GM21619 (cell line): ENCODE results near the gene CIDEA.
A peak's percentile ranks its signal among the peaks of the same experiment; 100 is the strongest.
"Not testable (repeated sequence)": the region's sequence is repeated elsewhere in the genome, so short reads cannot be mapped to it uniquely, and the experiment has no call there.

ENCODE experiments used
- ATAC-seq: cut with Tn5 transposase; IDR thresholded peaks from one replicate; pipeline ENCODE4 v1.9.1; 2021; ENCODE audit not compliant: unreplicated experiment

CIDEA gene, protein sequence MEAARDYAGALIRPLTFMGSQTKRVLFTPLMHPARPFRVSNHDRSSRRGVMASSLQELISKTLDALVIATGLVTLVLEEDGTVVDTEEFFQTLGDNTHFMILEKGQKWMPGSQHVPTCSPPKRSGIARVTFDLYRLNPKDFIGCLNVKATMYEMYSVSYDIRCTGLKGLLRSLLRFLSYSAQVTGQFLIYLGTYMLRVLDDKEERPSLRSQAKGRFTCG

DNA sequence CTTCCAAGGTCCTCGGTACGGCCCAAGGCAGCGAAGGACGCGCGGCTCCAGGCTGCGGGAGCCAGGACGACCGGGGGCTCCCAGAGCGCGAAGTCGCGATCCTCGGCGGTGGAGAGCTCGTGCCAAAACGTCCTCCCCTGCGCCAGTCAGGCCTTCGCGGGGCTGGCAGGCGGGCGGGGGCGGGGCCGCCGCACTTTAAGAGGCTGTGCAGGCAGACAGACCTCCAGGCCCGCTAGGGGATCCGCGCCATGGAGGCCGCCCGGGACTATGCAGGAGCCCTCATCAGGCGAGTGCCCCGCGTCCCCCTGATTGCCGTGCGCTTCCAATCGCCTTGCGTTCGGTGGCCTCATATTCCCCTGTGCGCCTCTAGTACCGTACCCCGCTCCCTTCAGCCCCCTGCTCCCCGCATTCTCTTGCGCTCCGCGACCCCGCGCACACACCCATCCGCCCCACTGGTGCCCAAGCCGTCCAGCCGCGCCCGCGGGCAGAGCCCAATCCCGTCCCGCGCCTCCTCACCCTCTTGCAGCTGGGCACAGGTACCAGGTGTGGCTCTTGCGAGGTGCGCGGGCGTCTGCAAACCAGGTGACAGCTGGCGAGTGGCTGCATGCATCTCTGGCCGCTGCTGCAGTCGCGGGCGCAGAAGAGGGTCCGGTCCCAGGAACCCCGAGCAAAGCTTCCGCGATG is at the start of gene CIDEA:
CIDEA (plus strand) TSS at position 226 of the 684 bp plus-strand sequence; CDS start at position 249, 23 bp downstream.
- ATAC-seq = no peak

GRCh38 chr18:12208296-12209153 is 45.6 kb upstream of the CIDEA start:
- not testable (repeated sequence) for ATAC-seq

- ATAC-seq = not testable (repeated sequence)
Measured at GRCh38 chr18:12212308-12212707, 41.9 kb upstream of the CIDEA start.

GRCh38 chr18:12214296-12215005 is 39.7 kb upstream of the CIDEA start:
- ATAC-seq = not testable (repeated sequence)

GRCh38 chr18:12216471-12216870 is 37.7 kb upstream of the CIDEA start:
- ATAC-seq = not testable (repeated sequence)

DNA sequence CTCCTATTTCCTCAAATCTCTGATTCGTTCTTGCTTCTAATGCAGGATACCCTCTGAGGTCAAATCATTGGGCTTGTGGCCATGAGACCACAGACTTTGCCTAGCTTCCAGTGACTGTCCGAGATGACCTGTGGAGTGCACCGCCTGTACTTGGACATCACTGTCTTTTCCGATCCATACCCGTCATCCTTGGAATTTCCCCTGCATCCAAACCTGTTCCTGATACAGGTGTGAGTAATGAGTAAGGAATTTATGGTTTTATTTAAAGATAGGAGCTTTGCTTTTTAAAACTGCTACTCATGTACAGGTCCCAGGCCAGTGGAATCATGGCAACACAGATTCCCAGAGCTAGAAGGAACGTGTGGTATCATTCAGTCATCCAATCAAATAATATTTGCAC is 35.6 kb upstream of the CIDEA start:
- ATAC-seq = not testable (repeated sequence)

GRCh38 chr18:12222041-12222440 is 32.1 kb upstream of the CIDEA start:
- ATAC-seq = not testable (repeated sequence)

DNA sequence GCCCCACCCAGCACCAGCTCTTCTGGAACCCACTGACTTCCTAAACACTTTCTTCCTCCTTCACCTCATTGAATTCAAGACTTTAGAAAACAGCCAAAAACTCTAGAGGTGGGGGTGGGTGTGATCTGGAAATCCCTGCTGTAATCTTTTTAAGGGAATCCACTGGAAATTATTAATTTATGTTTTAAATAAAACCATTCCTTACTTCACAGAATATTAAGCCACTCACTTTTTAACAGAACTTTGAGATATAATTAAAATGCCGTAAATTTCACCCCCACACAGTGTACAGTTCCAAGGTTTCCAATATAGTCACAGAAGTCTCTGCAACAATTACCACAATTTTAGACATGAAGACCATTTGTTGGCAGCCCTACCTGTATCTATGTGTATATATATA is 30.8 kb upstream of the CIDEA start:
- ATAC-seq = not testable (repeated sequence)

- not testable (repeated sequence) for ATAC-seq
Measured at GRCh38 chr18:12226807-12227206, 27.4 kb upstream of the CIDEA start.

- not testable (repeated sequence) for ATAC-seq
Measured at GRCh38 chr18:12227399-12228186, 26.6 kb upstream of the CIDEA start.

DNA sequence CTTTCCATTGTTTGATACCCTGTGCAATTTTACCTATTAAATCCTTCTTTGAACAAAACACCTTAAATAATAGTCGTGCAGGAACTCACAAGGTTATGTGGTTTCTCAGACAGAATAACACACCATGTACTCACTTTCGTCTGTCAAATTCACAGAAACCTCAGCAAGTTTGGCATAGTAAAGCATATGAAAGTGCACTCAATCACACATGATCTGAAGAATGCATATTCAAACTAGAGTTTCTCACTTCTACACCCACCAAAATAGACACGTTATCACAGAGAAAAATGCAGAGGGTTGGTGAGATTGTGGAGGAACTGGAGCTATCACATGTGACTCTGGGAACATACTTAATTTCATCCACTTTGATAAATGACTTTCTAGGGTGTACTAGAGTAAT is 25.9 kb upstream of the CIDEA start:
- ATAC-seq = not testable (repeated sequence)

DNA sequence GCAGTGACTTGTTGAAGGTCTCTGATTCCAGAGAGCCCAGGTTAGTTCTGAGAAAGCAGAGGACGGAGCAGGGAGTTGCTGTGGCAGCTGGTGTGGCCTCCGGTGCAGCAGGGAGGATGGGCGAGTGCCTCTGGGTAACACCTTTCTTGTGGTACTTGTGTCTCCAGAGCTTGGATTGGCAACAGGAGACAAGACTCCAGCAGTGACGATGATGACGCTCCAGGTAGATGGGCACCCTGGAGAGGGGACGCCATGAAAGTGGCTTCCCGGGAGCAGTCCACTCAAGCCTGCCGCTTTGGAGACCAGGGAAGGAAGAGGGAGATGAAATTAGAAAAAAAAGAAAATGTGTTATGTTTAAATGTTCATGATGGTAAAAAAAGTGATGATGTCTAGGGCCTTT is 23.6 kb upstream of the CIDEA start:
- ATAC-seq = not testable (repeated sequence)

DNA sequence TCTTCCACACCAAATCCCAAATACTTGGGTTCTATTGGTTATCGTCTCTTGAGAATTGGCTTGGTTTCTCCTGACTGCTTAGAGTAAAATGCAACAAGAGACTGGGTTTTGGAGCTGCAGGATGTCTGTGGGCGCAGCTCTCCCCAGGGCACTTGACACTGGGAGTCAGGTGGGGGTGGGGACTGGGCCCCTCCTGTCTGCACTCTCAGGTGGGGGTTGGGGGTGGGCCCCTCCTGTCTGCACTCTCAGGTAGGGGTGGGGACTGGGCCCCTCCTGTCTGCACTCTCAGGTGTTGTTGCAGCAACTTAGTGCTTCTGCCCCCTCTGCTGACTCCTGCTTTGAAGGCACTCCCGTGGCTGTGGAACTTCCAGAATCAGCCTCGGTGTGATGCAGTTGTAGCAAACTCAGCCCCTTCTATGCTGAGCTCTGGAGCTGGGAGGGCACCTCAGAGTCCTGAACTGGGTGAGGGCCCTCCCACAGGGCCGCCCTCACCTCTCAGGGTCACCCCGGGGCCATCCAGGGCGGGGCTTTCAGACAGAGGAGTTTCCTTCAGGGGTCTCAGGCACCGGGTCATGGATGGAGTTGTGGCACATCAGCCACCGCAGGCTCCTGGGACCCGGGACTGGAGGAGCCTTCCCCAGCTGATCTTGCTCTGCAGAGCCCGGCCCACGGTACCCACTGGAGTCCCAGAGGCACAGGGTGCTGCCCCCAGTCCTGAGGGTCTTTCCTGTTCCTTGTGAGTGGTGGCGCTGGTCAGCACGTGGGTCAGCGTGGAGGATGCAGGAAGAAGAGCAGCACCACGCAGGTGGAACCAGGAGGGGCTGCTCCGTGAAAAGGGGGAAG is 22.9 kb upstream of the CIDEA start:
- no peak for ATAC-seq

- no peak for ATAC-seq
Measured at GRCh38 chr18:12231986-12232385, 22.2 kb upstream of the CIDEA start.

GRCh38 chr18:12233378-12233777 is 20.8 kb upstream of the CIDEA start:
- no peak for ATAC-seq

DNA sequence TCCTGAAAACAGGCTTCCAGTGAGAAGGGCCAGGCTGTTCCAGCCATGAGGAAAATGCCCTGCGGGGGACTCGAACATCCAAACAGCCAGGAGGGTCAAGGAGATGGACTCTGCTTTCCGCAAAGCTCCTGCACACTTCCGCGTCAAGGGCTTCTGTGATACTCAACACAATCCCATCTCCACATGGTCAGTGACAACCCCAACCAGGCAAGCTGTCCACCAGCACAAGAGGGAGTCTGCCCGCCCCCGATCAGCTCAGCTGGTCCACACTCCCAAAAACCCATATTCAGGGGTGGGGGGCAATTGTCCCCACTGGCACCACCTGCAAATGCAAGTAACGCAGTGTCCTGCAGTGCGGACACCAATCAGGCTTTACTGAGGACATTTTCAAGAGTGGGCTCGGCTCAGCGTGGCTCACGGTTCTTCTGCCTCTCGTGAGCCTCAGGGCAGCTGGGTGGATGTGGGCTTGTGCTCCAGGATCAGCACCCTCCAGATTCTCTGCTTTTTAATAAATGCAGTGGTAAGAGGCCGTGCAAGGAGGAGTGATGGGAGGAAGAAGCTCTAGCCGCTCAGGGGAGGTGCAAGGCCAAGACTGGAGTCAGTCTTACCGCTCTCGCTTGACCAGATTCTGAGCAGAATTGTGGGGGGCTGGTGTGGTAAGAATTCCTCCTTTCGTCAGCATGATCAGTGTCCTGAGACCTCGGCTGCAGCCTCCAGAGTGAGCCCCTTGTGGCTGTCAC is 19.5 kb upstream of the CIDEA start:
- ATAC-seq = no peak

DNA sequence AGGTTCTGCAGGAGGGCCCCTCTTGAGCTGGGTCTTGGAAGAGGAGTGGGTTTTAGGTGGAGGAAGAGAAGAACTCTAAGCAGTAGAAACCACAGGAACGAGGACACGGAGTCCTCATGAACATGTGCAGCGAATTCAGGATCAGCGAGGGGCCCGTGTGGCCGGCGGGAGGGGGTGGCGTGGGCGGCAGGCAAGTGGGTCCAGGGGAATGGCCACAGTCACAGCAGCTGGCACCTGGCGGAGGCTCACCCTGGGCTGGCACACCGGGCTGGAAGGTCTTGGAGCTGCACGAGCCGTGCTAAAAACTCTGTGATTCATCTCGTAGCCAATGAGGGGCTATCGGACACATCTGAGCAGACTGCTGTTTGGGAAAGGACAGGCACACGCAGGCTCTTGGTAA is 18.0 kb upstream of the CIDEA start:
- ATAC-seq = no peak

DNA sequence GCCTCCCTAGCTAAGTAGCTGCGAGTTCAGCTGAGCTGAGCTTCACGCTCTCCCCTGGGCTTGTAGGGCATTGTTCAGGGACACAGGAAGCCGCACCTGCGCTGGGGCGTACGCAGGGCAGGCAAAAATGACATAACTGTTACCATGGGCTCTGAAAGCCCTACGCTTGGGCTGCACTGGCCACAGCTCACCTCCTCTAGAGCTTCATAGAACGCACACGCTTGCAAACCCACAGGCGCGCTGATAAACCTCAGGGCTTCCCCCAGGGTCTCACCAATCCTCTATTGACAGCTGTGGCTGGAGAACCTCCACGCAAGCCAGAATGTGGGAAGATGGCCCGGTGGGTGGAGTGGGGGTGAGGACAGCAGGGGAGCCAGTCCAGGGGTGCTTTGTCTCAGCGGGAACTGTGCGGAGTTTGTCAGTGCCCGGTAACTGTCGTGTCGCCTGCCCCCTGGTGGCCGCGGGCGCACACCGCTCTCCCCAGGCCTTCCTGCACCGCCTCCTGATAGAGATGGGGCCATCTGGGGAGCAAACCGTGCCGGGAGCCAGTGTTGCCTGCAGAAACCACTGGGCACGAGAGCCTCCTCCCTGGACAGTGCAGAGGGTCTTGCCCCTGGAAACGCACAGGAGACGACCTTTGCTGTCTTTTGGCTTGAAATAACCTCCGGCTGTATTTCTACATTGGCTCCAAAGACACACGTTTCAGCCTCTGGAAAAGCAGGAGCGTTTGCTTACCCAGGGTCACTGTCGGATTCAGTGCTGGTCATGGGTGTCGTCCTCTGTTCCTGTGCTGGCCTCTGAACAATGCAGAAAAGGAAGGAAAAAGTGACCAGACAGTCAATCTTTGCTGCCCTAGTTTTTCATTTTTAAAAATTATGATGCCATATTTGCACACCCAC is 17.0 kb upstream of the CIDEA start:
- peak; percentile 93 for ATAC-seq
